ENCODE measurements around the gene MEG3.

MEG3 gene

GRCh38 chr14:100884456-100884855 lies 58.5 kb downstream of the MEG3 start:
- no peak for DNase-seq

GRCh38 chr14:100885196-100885595 lies 59.3 kb downstream of the MEG3 start:
- no peak for DNase-seq

GRCh38 chr14:100885617-100886016 lies 59.7 kb downstream of the MEG3 start:
- no peak for DNase-seq

- DNase-seq: no peak
Measured at GRCh38 chr14:100887728-100888335, 61.9 kb downstream of the MEG3 start.

- no peak for DNase-seq
Measured at GRCh38 chr14:100888789-100889315, 62.9 kb downstream of the MEG3 start.

GRCh38 chr14:100889641-100890040 lies 63.7 kb downstream of the MEG3 start:
- no peak for DNase-seq

GRCh38 chr14:100890061-100890850 lies 64.3 kb downstream of the MEG3 start:
- DNase-seq: no peak

GRCh38 chr14:100891051-100891450 lies 65.1 kb downstream of the MEG3 start:
- no peak for DNase-seq

GRCh38 chr14:100891501-100892445 lies 65.9 kb downstream of the MEG3 start:
- no peak for DNase-seq

GRCh38 chr14:100892496-100893227 lies 66.7 kb downstream of the MEG3 start:
- DNase-seq: no peak

- no peak for DNase-seq
Measured at GRCh38 chr14:100893228-100893601, 67.3 kb downstream of the MEG3 start.

GRCh38 chr14:100893760-100894159 lies 67.8 kb downstream of the MEG3 start:
- DNase-seq: no peak

- no peak for DNase-seq
Measured at GRCh38 chr14:100894416-100894815, 68.5 kb downstream of the MEG3 start.

- DNase-seq: no peak
Measured at GRCh38 chr14:100895411-100895810, 69.5 kb downstream of the MEG3 start.

- DNase-seq: no peak
Measured at GRCh38 chr14:100896369-100897060, 70.6 kb downstream of the MEG3 start.

GRCh38 chr14:100898465-100898864 lies 72.5 kb downstream of the MEG3 start:
- DNase-seq: no peak

- no peak for DNase-seq
Measured at GRCh38 chr14:100898935-100899883, 73.3 kb downstream of the MEG3 start.

- DNase-seq: peak; percentile 80
Measured at GRCh38 chr14:100899884-100900771, 74.2 kb downstream of the MEG3 start.

GRCh38 chr14:100900837-100901390 lies 75.0 kb downstream of the MEG3 start:
- peak; percentile 62 for DNase-seq

Measured in NCI-H748 treated with DMSO at 0.1 percent for 48 hours (cell line).